Body of pancreas (tissue), 4 donors: ENCODE data around the gene DNAJC6.

Source experiments
- CTCF ChIP-seq, 7 experiments: fragments of 450-650 bp in 4 of 7; fragments of 200-600 bp in 3 of 7; sonication (generic) in 3 of 7; IDR thresholded peaks; one replicate each; pipeline ENCODE4 v1.5.1; 2016 to 2019; ENCODE audit warnings: antibody characterized with exemption in 7 of 7
- POLR2A ChIP-seq, 3 donors: fragments of 450-650 bp; IDR thresholded peaks; one replicate each; pipeline ENCODE4 v1.6.1; 2016; ENCODE audit warnings: antibody characterized with exemption in 3 of 3, mild to moderate bottlenecking in 2 of 3

GRCh38 chr1:65346190-65346589 is 36.8 kb downstream of the DNAJC6 start:
- TF ChIP-seq POLR2A (IDR thresholded peaks at IDR 0.05): no peak
- TF ChIP-seq CTCF (IDR thresholded peaks at IDR 0.05): no peak
